IPS-18c (cell line): ENCODE data around the gene TEDC2.
A peak's percentile ranks its signal among the peaks of the same experiment; 100 is the strongest.

Source experiments
- H3K4me3 ChIP-seq: 2 replicates; pipeline ENCODE4 v1.7.0; 2013; ENCODE audit warnings: low read depth, mild to moderate bottlenecking, low read length, moderate library complexity; ENCODE audit not compliant: insufficient read depth
- H3K9me3 ChIP-seq: one replicate; pipeline ENCODE4 v1.6.1; 2013; ENCODE audit warnings: mild to moderate bottlenecking, low read length, moderate library complexity; ENCODE audit not compliant: control insufficient read depth, insufficient read depth

The TEDC2 gene, protein sequence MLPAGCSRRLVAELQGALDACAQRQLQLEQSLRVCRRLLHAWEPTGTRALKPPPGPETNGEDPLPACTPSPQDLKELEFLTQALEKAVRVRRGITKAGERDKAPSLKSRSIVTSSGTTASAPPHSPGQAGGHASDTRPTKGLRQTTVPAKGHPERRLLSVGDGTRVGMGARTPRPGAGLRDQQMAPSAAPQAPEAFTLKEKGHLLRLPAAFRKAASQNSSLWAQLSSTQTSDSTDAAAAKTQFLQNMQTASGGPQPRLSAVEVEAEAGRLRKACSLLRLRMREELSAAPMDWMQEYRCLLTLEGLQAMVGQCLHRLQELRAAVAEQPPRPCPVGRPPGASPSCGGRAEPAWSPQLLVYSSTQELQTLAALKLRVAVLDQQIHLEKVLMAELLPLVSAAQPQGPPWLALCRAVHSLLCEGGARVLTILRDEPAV

DNA sequence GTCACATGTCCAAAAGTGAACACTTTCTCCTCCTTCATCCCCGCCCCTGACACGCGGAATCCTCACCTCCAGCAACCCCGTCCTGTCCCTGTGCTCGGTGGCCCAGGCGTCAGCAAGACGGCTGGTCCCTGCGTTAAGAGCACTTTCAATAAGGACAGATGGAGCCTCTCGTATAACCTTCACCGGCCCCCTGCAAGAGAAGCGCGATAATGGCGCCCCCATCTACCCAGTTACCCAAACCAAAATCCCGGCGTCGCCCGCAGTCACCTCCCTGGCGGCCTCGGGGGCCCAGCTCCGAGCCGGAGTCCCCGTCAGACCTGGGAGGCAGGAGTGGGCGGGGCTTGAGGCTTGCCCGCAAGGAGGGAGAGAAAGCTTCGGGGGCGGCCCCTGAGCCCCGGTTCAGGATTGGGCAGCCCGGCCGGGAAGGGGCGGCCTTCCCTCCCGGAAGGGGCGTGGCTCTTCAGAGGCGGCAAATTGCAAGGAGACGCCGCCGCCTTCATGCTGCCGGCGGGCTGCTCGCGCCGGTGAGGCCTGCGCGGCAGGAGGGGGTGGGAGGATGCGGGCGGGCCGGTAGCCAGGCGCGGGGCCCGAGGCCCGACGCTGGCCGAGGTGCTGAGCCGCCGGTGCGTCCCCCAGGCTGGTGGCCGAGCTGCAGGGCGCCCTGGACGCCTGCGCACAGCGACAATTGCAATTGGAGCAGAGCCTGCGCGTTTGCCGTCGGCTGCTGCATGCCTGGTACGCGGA lies at the start of gene TEDC2:
Gene TEDC2 (plus strand): TSS at position 463 of the 744 bp plus-strand sequence. CDS start 36 bp downstream, at position 499.
- Histone ChIP-seq H3K4me3 (peak within 1 kb of the TSS; percentile 87), H3K9me3 (no peaks in the 10 kb centered on the region)

DNA sequence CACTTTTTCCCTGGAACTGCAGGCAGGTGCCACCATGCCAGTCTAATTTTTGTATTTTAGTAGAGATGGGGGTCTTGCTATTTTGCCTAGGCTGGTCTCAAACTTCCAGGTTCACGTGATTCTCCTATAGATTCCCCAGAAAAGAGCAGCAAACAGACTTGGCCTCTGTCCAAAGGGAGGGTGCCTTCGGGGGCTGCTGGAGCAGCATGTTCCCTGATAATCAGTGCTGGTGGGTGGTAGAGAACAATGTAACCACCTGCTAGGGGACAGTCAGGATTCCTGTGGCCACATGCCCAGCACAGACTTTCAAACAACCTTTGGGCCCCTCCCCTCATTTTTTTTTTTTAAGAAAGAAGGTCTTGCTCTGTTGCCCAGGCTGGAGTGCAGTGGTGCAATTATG lies 44.8 kb upstream of the TEDC2 start:
- no peaks in the 10 kb centered on the region for H3K9me3 ChIP-seq
- no peak overlapping the region for H3K4me3 ChIP-seq

- Histone ChIP-seq H3K9me3 (no peaks in the 10 kb centered on the region), H3K4me3 (no peak overlapping the region)
Observed at GRCh38 chr16:2420035-2420434, 39.9 kb upstream of the TEDC2 start.

- no peak overlapping the region for H3K4me3 ChIP-seq
- no peaks in the 10 kb centered on the region for H3K9me3 ChIP-seq
Observed at GRCh38 chr16:2422123-2422867, 37.6 kb upstream of the TEDC2 start.

DNA sequence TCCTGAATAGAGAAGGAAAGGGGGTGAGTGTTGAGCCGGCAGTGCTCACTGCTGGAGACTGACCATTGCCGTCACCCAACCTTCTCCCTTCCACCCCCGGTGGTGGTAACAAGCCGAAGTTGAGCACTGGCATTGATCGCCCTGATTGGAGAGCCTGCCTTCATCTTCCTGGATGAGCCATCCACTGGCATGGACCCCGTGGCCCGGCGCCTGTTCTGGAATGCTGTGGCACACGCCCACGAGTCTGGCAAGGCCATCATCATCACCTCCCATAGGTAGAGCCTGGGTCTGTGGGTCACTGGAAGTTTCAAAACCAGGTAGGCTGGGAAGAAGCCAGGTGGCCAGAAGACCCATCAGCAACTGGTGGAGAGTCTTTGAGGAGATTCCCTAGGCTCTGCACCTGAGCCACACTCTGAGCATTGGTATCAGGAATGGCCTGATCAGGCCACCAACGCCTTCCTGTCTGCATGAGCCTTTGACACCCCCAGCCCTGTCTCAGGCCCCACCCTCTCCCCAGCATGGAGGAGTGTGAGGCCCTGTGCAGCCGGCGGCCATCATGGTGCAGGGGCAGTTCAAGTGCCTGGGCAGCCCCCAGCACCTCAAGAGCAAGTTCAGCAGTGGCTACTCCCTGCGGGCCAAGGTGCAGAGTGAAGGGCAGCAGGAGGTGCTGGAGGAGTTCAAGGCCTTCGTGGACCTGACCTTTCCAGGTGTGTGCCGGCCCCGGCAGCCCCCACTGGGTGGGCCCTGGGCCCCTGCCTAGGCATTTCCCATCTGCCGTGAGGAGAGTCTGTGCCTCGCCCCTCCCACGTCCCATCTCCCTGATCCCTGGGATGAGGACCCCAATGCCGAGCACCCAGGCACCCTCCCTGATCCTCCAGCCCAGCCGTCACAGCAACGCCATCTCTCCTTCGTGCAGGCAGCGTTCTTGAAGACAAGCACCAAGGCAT lies 35.6 kb upstream of the TEDC2 start:
- no peaks in the 10 kb centered on the region for H3K9me3 ChIP-seq
- no peak overlapping the region for H3K4me3 ChIP-seq

- Histone ChIP-seq H3K4me3 (no peak overlapping the region), H3K9me3 (peaks cover 3% of the 10 kb centered on the region)
Observed at GRCh38 chr16:2425008-2425518, 34.8 kb upstream of the TEDC2 start.

GRCh38 chr16:2425825-2426430 lies 34.0 kb upstream of the TEDC2 start:
- no peak overlapping the region for H3K4me3 ChIP-seq
- peaks cover 3% of the 10 kb centered on the region for H3K9me3 ChIP-seq

- H3K9me3 ChIP-seq: peaks cover 3% of the 10 kb centered on the region
Observed at GRCh38 chr16:2426941-2427361, 33.0 kb upstream of the TEDC2 start.

DNA sequence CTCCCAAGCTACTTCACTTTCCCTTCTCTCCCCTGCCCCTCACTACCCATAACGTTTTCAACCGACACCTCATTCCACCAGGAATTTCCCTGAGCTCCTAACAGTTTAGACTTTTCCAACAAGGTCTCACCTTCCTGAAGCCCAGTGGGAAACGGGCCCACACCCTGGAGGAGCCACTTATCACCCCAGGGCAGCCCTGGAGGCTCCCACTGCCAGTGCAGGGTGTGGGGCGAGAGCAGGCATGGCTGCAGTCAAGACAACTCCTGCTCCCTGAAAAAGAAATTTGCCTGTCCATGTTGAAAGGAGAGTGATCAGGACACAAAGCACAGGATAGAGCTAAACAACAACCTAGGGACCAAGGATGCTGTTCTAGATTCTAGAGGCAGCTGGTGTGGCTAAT lies 32.4 kb upstream of the TEDC2 start:
- Histone ChIP-seq H3K9me3 (peaks cover 3% of the 10 kb centered on the region), H3K4me3 (no peak overlapping the region)

More at GRCh38 chr16:2426941-2427361, 33.0 kb upstream of the TEDC2 start:
- no peak overlapping the region for H3K4me3 ChIP-seq

DNA sequence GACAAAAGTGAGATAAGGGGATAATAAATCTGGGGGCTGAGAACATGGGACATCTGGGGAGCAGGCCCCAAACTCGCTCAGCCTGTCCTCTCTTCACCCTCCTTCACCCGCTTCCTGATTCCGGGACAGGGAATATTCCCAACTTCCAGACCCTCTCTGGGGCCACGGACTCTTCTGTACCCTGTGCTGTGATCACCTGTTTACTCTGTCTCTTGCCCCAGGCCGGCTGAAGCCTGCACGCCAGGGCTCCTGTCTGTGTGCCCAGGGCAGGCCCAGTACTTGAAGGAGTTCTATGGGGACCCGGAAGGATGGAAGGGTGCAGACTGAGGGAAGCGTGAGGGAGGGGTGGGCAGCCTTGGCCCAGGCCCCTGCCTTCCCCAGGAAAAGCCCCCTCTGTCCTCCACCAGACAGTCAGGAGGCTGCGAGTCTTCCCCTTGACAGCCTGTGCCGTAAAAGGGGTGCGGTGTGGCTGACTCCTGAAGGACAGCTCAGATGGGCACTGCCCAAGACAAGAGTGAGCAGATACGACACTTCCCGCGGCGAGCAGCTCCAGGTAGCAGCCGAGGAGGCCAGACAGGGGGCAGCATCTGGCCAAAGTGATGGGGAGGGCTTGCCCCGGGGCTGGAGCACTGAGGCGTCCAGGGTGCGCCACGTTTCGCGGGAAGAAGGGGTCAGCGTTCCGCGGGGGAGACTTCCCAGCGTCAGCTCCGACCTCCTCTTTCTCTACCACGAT lies 31.7 kb upstream of the TEDC2 start:
- H3K4me3 ChIP-seq: peak overlapping the region; percentile 71
- H3K9me3 ChIP-seq: peaks cover 3% of the 10 kb centered on the region

DNA sequence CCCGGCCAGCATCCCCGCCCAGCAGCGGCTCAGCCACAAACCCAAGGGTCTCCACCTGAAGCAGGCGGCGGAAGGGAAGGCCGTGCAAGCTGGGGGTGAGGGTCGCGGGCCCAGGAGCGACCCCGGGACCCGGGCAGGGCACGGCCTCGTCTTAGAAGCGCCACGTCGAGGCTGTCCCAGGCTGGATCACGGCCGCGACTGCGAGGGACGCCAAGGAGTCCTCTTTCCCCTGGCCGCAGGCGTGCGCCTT lies 31.2 kb upstream of the TEDC2 start:
- H3K9me3 ChIP-seq: peaks cover 3% of the 10 kb centered on the region
- H3K4me3 ChIP-seq: peak overlapping the region; percentile 71

- H3K9me3 ChIP-seq: peaks cover 3% of the 10 kb centered on the region
- peak within 1 kb of the TSS; percentile 80 for H3K4me3 ChIP-seq
Observed at GRCh38 chr16:2429034-2429770, 30.7 kb upstream of the TEDC2 start, which contains the start of gene CCNF. Gene CCNF, plus strand, starts transcription at chr16:2429447. Its CDS starts 35 bp downstream, at chr16:2429482.

- peaks cover 3% of the 10 kb centered on the region for H3K9me3 ChIP-seq
- peak overlapping the region; percentile 80 for H3K4me3 ChIP-seq
Observed at GRCh38 chr16:2429771-2430663, 29.9 kb upstream of the TEDC2 start.

DNA sequence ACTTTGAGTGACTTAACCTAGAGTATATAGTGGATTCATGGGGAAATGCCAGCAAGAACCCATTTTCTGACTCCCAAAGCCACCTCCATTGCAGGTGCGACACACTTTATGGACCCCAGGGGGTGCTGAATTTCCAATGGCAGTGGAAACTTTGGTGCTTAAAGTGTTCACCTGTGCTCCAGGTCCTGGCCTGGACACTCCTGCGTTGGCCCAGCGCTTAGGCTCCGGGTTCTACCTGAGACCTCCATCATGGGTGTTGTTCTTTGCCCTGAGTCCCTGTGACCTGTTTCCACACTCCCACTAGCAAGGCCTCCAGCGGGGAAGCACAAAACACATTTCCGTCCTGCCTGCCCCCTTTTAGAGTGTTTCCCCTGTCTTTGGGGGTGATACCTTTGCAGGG lies 27.6 kb upstream of the TEDC2 start:
- peaks cover 3% of the 10 kb centered on the region for H3K9me3 ChIP-seq
- H3K4me3 ChIP-seq: no peak overlapping the region
